A549 (cell line): ENCODE measurements around the gene PIK3R1. TPM values are rescaled to one million over a fixed set of nuclear protein-coding genes. Genes with fewer than 3 reads are reported as not detected.

ENCODE experiments used
- ATAC-seq, 2 experiments: fragments of 200-7000 bp in 1 of 2; fragments of >200 bp in 1 of 2; cut with Nextera tagmentation in 1 of 2; cut with Tn5 transposase in 1 of 2; 3 replicates each; pipeline versions ENCODE4 v1.8.0 to v1.9.1; 2018 to 2020; ENCODE audit warnings: mild to moderate bottlenecking in 1 of 2, moderate library complexity in 1 of 2
- CTCF ChIA-PET: fragments of 300-600 bp; sonication (Branson Sonifier 250); formaldehyde crosslinking; extraction: SDS; loops from one replicate; lab custom pipeline; 2021; ENCODE audit warnings: antibody characterized with exemption, inconsistent platforms; lab: Yijun Ruan, JAX
- POLR2A ChIA-PET: fragments of 350-600 bp; formaldehyde crosslinking; extraction: SDS; loops from one replicate; lab custom pipeline; 2021; ENCODE audit warnings: antibody characterized with exemption, inconsistent platforms; lab: Yijun Ruan, JAX
- DNase-seq, 2 experiments: peaks; one replicate each; pipeline versions ENCODE4 v3.0.0 to v3.0.0-alpha.2; 2011 to 2016; ENCODE audit warnings: low read depth in 1 of 2, low spot score in 1 of 2
- FAIRE-seq: peaks from 2 replicates; lab custom pipeline; 2011; peaks lifted over from hg19 to GRCh38; lab: Jason Lieb, UNC
- H3K27ac ChIP-seq, 2 experiments: fragments of >200 bp; sonication (Bioruptor Twin); formaldehyde crosslinking; 3 replicates each; pipeline ENCODE4 v1.5.1; 2016 to 2017
- H3K4me1 ChIP-seq: fragments of >200 bp; sonication (Bioruptor Twin); formaldehyde crosslinking; 3 replicates; pipeline ENCODE4 v1.6.1; 2016
- H3K4me2 ChIP-seq: fragments of >200 bp; sonication (Bioruptor Twin); formaldehyde crosslinking; 3 replicates; pipeline ENCODE4 v1.6.1; 2016
- H3K4me3 ChIP-seq: fragments of >200 bp; sonication (Bioruptor Twin); formaldehyde crosslinking; 3 replicates; pipeline ENCODE4 v1.5.1; 2016
- H3K9me3 ChIP-seq: fragments of >200 bp; sonication (Bioruptor Twin); formaldehyde crosslinking; 3 replicates; pipeline ENCODE4 v1.6.1; 2016
- ATOH8 ChIP-seq: fragments of 250-450 bp; sonication (Bioruptor Pico); IDR thresholded peaks from 2 replicates; pipeline ENCODE4 v1.5.0; 2020; ENCODE audit warnings: low read depth, mild to moderate bottlenecking, moderate library complexity
- BCL3 ChIP-seq: fragments of >200 bp; sonication (Bioruptor Twin); formaldehyde crosslinking; IDR thresholded peaks from 3 replicates; pipeline ENCODE4 v1.6.1; 2016
- CBX2 ChIP-seq: fragments of 200-600 bp; sonication (generic); IDR thresholded peaks from 2 replicates; pipeline ENCODE4 v1.6.1; 2016; ENCODE audit warnings: low read depth, mild to moderate bottlenecking, borderline replicate concordance
- CBX8 ChIP-seq: fragments of 200-600 bp; sonication (generic); IDR thresholded peaks from 2 replicates; pipeline ENCODE4 v1.6.1; 2016
- MAFK ChIP-seq: fragments of 450-650 bp; IDR thresholded peaks from 2 replicates; pipeline ENCODE4 v1.6.1; 2014; ENCODE audit not compliant: partially characterized antibody
- PBX3 ChIP-seq: IDR thresholded peaks from 2 replicates; pipeline ENCODE4 v1.6.1; 2012
- PHF8 ChIP-seq: fragments of 200-600 bp; sonication (generic); IDR thresholded peaks from 2 replicates; pipeline ENCODE4 v1.6.1; 2016; ENCODE audit warnings: low read depth, mild to moderate bottlenecking, antibody characterized with exemption, moderate library complexity, borderline replicate concordance
- POLR2AphosphoS2 ChIP-seq: conservative IDR thresholded peaks from 2 replicates; pipeline ENCODE4 v1.6.1; 2012; ENCODE audit warnings: low read length, improper control_type of control experiment, inconsistent platforms
- RAD21 ChIP-seq, 2 experiments: fragments of >200 bp in 1 of 2; sonication (Bioruptor Twin) in 1 of 2; formaldehyde crosslinking in 1 of 2; IDR thresholded peaks in 1 of 2; conservative IDR thresholded peaks in 1 of 2; 2 replicates in 1 of 2; 3 replicates in 1 of 2; pipeline ENCODE4 v1.6.1; 2012 to 2018; ENCODE audit warnings: inconsistent platforms in 1 of 2
- RARB ChIP-seq: fragments of 250-450 bp; sonication (Bioruptor Pico); IDR thresholded peaks from 2 replicates; pipeline ENCODE4 v1.8.0; 2021; ENCODE audit warnings: mild to moderate bottlenecking, moderate library complexity
- ZC3H11A ChIP-seq: fragments of 450-650 bp; IDR thresholded peaks from 2 replicates; pipeline ENCODE4 v1.6.1; 2014; ENCODE audit warnings: antibody characterized with exemption, mild to moderate bottlenecking
- ZNF302 ChIP-seq: fragments of 250-450 bp; sonication (Bioruptor Pico); IDR thresholded peaks from 2 replicates; pipeline ENCODE4 v1.9.0; 2021; ENCODE audit warnings: inconsistent platforms, mild to moderate bottlenecking, moderate library complexity
- WGBS: methylation state at CpG from one replicate; pipeline ENCODE4 v1.1.6; 2017; ENCODE audit errors: missing lambda C conversion rate; 5-methylcytosine and 5-hydroxymethylcytosine counted together
- polyA plus RNA-seq, 4 experiments: library from polyadenylated mRNA; depleted of rRNA in 3 of 4; stranded (reverse); fragments of >200 nt; fragmentation: RNase III in 1 of 4; extraction: RNeasy Plus Mini Kit Qiagen cat#74134 plus additional on column Dnase treatment in 1 of 4; gene quantifications; 2 replicates in 3 of 4; 3 replicates in 1 of 4; pipeline ENCODE4 v1.2.3, GENCODE V29; 2011 to 2017

Gene PIK3R1
- polyA plus RNA-seq, 2 of the 4 experiments (the other 2 are of a cell fraction), result 5.5 to 5.7 TPM

GRCh38 chr5:68290260-68290674, 74.7 kb downstream of the PIK3R1 start:
- POLR2A ChIA-PET, result no interaction called here
- DNase-seq, result no peak
- H3K27ac ChIP-seq, result peak overlapping the region in 1 of 2 experiments; percentile 12; a peak in 1 of 6 replicates
- ATAC-seq, result no peak
- 80% methylated on average over 4 of the region's 4 CpGs for WGBS
- H3K4me3 ChIP-seq, result no peak overlapping the region
- FAIRE-seq, result no peak
- H3K4me1 ChIP-seq, result peaks cover 49% of the 10 kb centered on the region
- no peaks in the 10 kb centered on the region for H3K9me3 ChIP-seq
- no peak for TF ChIP-seq PHF8
- no peak for TF ChIP-seq PBX3
- no peak for TF ChIP-seq POLR2AphosphoS2
- TF ChIP-seq, all 56 proteins: peak for 0
- CTCF ChIA-PET, result interaction anchor here (0.5 to 1.6 kb wide), 4 partner anchors 11 to 599 kb away, joined by 3 to 6 read pairs (median 4); no protein-coding TSS in a partner anchor
- peak overlapping the region; percentile 98; the same call in 2 of the 3 replicates for H3K4me2 ChIP-seq

GRCh38 chr5:68290847-68291246, 75.3 kb downstream of the PIK3R1 start:
- TF ChIP-seq BCL3 (no peak), ATOH8 (no peak), CBX2 (no peak)

GRCh38 chr5:68292316-68292715, 76.8 kb downstream of the PIK3R1 start:
- POLR2A ChIA-PET, result no interaction called here
- Histone ChIP-seq H3K9me3 (no peaks in the 10 kb centered on the region), H3K4me2 (no peak overlapping the region), H3K4me1 (peaks cover 34% of the 10 kb centered on the region), H3K4me3 (no peak overlapping the region), H3K27ac (no peak overlapping the region)
- CTCF ChIA-PET, result no interaction called here
- DNase-seq (no peak), ATAC-seq (no peak), FAIRE-seq (no peak)
- TF ChIP-seq MAFK (no peak), RAD21 (conservative IDR thresholded peaks at IDR 0.05 in 1 of 2, IDR thresholded peaks at IDR 0.05 in 1 of 2) (no peak), ZC3H11A (no peak), PBX3 (no peak), ZNF302 (CRISPR knock-in tag) (no peak), RARB (no peak)
- WGBS, result 76% methylated on average over 3 of the region's 3 CpGs

More at GRCh38 chr5:68290847-68291246, 75.3 kb downstream of the PIK3R1 start:
- CTCF ChIA-PET, result interaction anchor here (0.5 to 1.6 kb wide), 3 partner anchors 10 to 598 kb away, joined by 3 to 6 read pairs (median 3); no protein-coding TSS in a partner anchor
- 60% methylated on average over 3 of the region's 3 CpGs for WGBS
- Histone ChIP-seq H3K4me3 (no peak overlapping the region), H3K4me2 (peak overlapping the region; percentile 98), H3K4me1 (peaks cover 43% of the 10 kb centered on the region), H3K9me3 (no peaks in the 10 kb centered on the region), H3K27ac (0 out of 6 replicates have a peak overlapping the region, but pooled peaks of 1 of the 2 experiments have one; percentile 1)
- DNase-seq (no peak), FAIRE-seq (no peak), ATAC-seq (no peak)
- POLR2A ChIA-PET, result no interaction called here

GRCh38 chr5:68295772-68296171, 80.2 kb downstream of the PIK3R1 start:
- no peak for ATAC-seq

More at GRCh38 chr5:68295772-68296171, 80.2 kb downstream of the PIK3R1 start:
- FAIRE-seq (no peak), DNase-seq (no peak)
- TF ChIP-seq CBX8, result no peak
- no peak for TF ChIP-seq CBX2
- Histone ChIP-seq H3K4me2 (no peak overlapping the region), H3K4me3 (no peak overlapping the region), H3K9me3 (no peaks in the 10 kb centered on the region), H3K27ac (no peak overlapping the region), H3K4me1 (peaks cover 8% of the 10 kb centered on the region; the same call in 2 of the 3 replicates)
- ChIA-PET POLR2A (no interaction called here), CTCF (no interaction called here)
- 86% methylated on average over 3 of the region's 3 CpGs for WGBS
